COLO829 (cell line): ENCODE data around the gene SCAP.

ENCODE experiments used
- DNase-seq: peaks from one replicate; pipeline ENCODE4 v3.0.0; 2012; ENCODE audit warnings: low spot score

Gene SCAP

DNA sequence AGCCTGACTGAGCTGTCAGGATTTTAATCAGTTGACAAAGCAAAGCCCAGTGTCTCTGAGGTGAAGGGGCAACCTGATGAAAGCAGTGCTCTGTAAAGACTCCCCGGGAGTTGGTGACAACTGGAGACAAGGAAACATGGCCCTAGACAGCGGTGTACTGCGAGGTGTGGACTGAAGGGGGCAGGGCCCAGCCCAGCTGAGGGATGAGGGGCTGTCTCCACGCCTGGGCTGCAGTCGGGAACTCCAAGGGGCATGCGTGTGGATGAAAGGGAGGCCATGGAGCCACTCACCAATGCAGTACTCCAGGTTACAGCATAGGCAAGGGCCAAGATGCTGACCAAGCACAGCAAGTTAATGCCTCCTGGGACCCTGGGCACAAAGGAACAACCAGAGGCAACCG is 45.1 kb downstream of the SCAP start:
- DNase-seq = no peak

GRCh38 chr3:47429476-47430270 is 46.1 kb downstream of the SCAP start:
- DNase-seq = no peak

- no peak for DNase-seq
Observed at GRCh38 chr3:47428662-47429061, 47.1 kb downstream of the SCAP start.

DNA sequence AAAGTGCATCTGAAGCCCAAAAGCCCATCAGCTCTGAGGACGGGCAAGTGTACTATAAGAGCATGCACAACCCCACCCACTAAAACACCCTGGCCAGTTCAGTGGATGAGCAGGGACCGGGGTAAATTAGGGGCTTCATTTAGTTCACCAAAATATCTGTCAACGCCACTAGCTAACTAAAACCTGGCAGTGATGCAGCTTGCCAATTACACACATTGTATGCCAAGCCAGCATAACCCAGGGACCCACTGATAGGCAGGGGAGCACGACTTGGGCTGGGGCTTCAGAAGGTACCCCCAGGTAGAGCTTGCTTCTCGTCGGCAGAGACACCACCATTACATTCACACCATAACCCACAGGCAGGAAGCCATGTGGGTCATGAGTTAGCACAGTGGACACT is 47.9 kb downstream of the SCAP start:
- DNase-seq = no peak

DNA sequence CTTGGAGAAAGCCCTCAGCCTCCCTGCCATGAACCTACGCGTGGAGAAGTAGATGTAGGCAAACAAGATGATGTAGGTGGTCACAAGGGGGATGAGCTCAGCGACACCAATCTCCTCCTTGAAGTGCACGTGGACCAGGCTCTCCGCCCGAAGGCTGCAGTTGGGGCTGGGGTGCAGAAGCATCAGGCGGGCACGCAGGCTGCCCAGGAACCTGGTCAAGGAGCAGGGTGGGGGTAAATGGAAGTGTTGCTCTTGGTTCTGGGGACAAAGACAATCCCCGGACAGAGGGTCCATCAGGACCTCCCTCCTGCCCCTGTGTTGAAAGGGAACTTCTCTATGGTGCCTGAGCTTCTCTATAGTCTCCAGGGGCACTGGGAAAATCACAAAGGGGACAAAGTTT is 49.8 kb downstream of the SCAP start:
- DNase-seq = no peak

DNA sequence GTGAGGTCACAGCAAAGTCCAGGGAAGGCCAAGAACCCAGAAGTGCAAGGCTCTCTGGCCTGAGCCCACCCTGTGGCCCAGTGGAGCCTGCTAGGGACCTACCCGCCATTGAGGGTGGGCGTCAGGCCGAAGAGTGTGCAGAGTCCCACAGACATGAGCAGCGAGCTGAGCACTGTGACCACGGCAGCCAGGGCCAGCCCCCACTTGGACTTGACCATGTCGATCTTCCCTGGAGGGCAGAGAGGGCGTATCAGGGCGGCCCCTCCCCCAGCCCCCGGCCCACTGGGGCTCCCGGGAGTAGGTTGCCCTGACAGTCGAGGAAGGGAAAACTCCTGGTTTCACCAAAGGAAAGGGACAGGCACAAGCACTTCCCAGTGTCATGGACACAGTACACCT is 50.4 kb downstream of the SCAP start:
- no peak for DNase-seq

DNA sequence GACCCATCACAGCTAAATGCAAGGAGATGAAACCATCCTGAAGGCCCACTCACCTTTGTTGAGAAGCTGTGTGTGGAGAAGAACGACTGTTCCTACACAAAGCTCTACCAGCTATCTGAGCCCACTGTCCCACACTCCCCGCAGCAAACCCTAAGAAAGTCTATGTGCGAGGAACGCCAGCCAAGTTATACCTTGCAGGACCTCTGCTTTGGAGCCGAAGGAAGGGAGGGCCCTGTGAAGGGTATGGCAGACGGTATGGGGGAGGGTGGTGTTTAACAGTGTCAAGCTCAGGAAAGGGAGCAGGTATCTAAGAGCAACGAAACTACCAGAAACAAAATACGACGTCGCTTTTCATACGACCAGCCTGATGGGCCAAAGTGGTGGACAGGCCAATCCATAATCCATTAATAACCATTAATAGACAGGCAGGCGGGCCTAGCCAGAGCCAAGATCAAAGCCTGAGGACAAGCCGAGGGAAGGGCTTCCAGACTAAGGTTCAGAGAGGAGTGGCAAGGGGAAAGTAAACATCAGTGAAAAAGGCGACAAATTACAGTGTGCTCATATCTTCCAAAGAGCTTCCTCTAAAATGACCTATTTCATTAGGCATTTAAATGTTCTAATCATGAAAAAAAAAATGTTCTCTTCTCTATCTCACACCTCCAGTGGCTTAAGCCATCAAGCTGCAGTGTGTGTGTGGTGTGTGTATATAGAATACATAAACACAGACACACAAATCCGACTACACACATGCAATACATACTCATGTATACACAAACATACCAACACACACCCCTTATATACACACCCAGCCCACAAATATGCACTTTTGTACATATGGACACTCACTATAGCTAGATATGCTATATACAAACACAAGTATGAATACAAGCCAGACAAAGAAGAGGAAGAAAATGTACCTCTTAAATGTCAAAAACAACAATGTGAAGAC is 51.0 kb downstream of the SCAP start:
- no peak for DNase-seq

DNA sequence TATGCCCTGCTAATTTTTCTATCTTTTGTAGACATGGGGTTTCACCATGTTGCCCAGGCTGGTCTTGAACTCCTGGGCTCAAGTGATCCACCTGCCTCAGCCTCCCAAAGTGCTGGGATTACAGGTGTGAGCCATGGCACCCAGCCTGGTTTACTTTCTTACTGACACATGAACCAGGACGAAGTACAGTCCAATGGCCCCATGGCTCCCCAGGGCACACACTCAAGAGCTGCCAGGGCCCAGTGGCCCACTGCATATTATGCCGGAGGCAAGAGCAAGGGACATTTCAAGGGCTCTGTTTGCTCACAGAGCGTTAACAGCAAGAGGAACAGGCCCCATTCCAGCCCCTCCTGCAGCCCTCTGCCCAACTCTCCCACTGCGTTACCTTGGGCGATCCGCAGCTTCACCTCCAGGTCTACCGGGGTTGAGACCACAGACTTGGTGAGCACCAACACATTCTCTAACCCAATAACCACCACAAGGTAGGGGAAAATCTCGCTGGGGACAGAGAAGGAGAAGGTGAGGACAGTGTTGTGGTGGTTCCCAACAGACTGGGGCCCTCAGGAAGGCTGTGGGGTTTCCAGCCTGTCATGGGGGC is 52.1 kb downstream of the SCAP start:
- DNase-seq = no peak

DNA sequence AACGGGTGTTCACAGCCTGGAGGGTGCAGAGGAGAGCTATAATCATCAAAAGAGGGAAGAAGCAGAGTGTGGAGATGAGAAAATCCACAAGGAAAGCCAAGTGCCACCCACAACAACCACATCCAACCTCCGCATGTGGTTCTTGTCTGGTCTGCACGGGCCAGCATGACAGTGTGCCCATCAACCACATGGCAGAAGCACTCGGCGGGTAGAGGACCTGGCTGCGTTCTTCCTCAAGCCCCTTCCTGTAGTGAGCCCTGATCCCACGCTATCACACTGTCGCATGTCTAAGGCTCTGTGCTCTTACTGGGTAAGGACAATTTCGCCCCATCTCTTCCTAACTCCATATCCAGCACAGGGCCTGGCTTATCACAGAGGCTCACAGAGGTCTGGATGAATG is 53.0 kb downstream of the SCAP start:
- no peak for DNase-seq

- DNase-seq = peak; percentile 79
Observed at GRCh38 chr3:47421741-47422649, 53.7 kb downstream of the SCAP start.

- DNase-seq = peak; percentile 96
Observed at GRCh38 chr3:47420511-47421484, 54.9 kb downstream of the SCAP start.

DNA sequence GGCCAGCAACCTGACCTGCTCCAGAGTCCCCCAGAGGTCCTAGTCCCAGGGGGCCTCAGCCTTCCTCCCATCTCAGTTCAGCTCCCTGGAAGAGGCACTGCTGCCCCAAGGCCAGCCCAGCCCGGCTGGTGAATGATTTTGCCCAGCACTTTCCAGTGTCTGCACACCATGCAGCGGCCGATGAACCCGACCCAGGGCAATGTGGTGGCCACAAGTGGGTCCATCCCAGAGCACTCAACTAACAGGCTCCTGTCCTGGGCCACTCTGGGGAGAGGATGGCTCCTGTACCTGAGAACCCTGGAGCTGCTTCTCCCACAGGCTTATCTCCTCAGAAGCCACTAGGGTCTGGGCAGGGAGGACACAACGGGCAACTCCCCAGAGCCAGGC is 55.7 kb downstream of the SCAP start:
- DNase-seq = no peak

GRCh38 chr3:47419083-47420043 is 56.4 kb downstream of the SCAP start:
- DNase-seq = no peak

- no peak for DNase-seq
Observed at GRCh38 chr3:47418167-47419082, 57.3 kb downstream of the SCAP start.

- DNase-seq = no peak
Observed at GRCh38 chr3:47416041-47416440, 59.7 kb downstream of the SCAP start.

GRCh38 chr3:47414666-47415587 is 60.8 kb downstream of the SCAP start:
- DNase-seq = no peak

DNA sequence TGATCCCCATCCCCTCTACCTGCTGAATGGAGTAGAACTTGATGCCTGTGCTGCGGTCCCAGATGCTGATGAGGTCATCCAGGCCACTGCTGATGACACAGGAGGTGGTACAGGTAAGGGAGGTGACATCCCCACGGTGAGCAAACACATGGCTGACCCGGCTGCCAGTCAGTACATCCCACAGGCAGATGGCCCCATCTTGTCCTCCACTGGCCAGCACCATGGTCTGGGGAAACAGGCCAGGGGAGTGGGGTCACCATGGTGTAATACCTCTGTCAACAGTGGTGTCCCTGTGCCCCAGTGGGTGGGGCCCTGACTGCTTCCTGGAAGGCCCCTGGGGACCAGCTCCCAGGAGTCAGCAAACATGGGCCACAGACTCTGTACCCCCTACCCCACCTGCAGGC is 61.6 kb downstream of the SCAP start:
- DNase-seq = no peak
